Activated T-cell treated with anti-CD3 and anti-CD28 coated beads, Interleukin-2, amount 50 U/mL, for 4 hours (primary cell): ENCODE results near the gene KIZ. TPM values are rescaled to one million over a fixed set of nuclear protein-coding genes. Genes with fewer than 3 reads are reported as not detected.

Source experiments
- ATAC-seq, 2 donors: fragments of 200-7000 bp; cut with Tn5 transposase; one replicate each; pipeline ENCODE4 v1.10.0; 2021
- DNase-seq: peaks from one replicate; pipeline ENCODE4 v3.0.0-alpha.2; 2020
- H3K27me3 Mint-ChIP-seq: one replicate; pipeline ENCODE4 v1.8.0; 2021; ENCODE audit warnings: low read depth, mixed read lengths
- H3K36me3 Mint-ChIP-seq: one replicate; pipeline ENCODE4 v1.8.0; 2022; ENCODE audit warnings: mixed read lengths; ENCODE audit not compliant: insufficient read depth
- H3K4me1 Mint-ChIP-seq: one replicate; pipeline ENCODE4 v1.8.0; 2021; ENCODE audit warnings: low read depth, mixed read lengths
- H3K4me3 Mint-ChIP-seq: one replicate; pipeline ENCODE4 v1.8.0; 2021; ENCODE audit warnings: mild to moderate bottlenecking, moderate library complexity, mixed read lengths
- H3K9me3 Mint-ChIP-seq: one replicate; pipeline ENCODE4 v1.8.0; 2021; ENCODE audit warnings: mixed read lengths
- total RNA-seq, 3 donors: library from RNA; stranded (reverse); gene quantifications; one replicate each; pipeline ENCODE4 v1.2.1, GENCODE V29; 2021

KIZ gene, protein sequence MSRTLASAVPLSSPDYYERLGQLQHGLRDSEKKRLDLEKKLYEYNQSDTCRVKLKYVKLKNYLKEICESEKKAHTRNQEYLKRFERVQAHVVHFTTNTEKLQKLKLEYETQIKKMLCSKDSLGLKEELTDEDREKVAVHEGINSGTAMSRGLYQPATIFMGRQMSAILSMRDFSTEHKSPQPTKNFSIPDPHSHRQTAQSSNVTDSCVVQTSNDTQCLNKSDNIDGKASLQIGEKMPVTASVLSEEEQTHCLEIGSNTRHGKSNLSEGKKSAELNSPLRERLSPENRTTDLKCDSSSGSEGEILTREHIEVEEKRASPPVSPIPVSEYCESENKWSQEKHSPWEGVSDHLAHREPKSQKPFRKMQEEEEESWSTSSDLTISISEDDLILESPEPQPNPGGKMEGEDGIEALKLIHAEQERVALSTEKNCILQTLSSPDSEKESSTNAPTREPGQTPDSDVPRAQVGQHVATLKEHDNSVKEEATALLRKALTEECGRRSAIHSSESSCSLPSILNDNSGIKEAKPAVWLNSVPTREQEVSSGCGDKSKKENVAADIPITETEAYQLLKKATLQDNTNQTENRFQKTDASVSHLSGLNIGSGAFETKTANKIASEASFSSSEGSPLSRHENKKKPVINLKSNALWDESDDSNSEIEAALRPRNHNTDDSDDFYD
- 1 to 10 TPM; 6.7 to 7.7 (median 6.9) TPM for total RNA-seq

DNA sequence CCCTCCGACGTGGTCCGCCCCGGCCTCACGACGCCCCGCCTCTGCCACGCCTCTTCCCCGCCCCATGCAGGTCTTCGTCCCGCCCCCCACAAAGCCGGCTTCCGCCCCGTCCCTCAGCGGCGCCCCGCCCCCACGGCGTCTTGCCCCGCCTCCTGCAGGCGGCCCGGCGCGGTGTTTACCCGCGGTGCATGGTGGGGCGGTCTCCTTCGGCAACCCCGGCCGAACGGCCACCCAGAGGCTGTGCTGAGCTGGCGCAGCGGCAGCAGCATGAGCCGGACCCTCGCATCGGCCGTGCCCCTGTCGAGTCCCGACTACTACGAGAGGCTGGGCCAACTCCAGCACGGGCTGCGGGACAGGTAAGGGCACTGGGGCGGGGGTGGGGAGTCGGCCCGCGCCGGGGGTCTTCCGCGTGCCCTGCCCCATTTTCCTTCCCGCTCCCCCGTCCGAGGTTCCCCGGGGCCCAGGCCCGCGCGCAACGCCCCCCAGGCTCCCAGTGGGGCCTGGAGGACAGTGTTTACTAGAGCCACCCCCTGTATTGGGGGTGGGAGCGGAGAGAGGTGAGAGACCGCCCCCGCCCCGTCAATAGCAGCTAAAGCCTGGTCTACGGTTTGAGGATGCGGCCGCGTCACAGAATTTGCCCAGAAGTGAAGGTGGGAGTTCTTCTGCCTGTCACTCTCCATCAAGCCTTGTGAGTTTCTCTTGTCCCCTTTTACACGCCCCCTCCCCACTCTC is at the start of gene KIZ:
Gene KIZ, plus strand, starts transcription at position 234 of the 732 bp plus-strand sequence. Its CDS starts 34 bp downstream, at position 268.
- no peaks in the 10 kb centered on the region for H3K9me3 Mint-ChIP-seq
- DNase-seq (peak; percentile 98), ATAC-seq (peak; percentile 98 to 99)
- no peaks in the 10 kb centered on the region for H3K27me3 Mint-ChIP-seq
- peak within 1 kb of the TSS; percentile 84 for H3K4me3 Mint-ChIP-seq
- peaks cover 23% of the 10 kb centered on the region for H3K4me1 Mint-ChIP-seq
- H3K36me3 Mint-ChIP-seq: peaks cover 7% of the 10 kb centered on the region

DNA sequence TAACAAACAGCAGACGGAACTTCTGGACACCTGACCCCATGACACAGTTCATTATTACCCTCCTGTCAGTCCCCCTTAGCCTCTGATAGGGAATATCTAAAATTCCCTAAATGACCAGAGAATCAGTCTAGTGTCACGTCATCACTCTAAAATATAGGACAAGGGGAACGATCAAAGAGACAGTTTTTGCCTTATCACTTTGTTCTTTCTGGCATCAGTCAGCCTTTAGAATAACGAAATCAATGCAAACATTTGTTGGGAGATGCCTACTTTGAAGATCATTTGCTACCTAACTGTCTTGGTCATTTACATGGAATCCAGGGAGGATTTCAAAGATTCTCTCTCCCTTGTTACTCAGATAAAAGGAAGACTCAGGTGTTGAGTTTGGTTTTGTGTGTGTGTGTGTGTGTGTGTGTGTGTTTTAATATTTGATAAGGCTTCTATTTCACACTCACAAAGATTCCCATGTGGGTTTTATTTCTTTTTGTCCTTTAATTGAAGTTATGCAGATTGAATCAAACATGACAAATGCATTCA is 48.0 kb upstream of the KIZ start:
- Mint-ChIP-seq H3K4me1 (no peaks in the 10 kb centered on the region), H3K4me3 (no peak overlapping the region), H3K9me3 (no peaks in the 10 kb centered on the region), H3K36me3 (no peaks in the 10 kb centered on the region), H3K27me3 (peaks cover 31% of the 10 kb centered on the region)
- no peak for ATAC-seq
- DNase-seq: no peak

DNA sequence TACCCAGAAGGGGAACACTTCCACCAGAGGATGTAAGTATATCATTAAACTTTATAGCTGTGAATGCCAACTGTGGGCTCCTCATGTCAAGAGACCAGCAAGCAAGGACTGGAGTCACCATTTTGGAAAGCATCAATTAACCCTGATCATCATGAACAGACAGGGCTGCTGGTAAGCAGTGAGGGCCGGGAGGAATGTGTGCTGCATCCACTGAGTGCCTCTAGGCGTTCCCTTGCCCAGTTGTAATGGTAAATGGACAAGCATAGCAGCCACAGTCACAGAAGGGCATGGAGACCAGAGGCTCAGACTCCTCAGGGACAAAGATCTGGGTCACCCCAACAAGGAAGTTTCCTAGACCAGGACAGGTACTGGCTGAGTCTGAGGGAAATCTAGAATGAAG is 43.3 kb upstream of the KIZ start:
- Mint-ChIP-seq H3K4me1 (no peaks in the 10 kb centered on the region), H3K9me3 (no peaks in the 10 kb centered on the region)
- ATAC-seq: no peak

DNA sequence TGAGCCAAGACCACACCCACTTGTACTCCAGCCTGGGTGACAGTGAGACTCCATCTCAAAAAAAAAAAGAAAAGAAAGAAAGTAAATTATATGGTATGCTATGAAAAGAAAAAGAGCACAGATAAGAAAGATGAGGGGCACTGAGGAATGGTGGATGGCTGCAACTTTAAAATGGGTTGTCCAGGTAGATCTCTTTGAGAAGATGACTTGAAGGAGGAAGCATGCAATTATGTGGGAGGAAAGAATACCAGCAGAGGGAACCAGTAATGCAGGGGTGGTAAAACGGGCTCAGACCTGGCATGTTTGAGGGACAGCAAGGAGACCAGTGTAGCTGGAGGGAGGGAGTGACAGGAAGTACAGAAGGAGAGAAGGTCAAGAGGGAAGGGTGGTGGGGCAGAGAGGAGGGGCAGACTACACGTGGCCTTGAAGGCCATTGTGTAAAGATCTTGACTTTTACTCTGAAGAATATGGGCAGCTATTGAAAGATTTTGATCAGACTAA is 42.0 kb upstream of the KIZ start:
- Mint-ChIP-seq H3K4me1 (no peaks in the 10 kb centered on the region), H3K9me3 (no peaks in the 10 kb centered on the region), H3K4me3 (no peak overlapping the region), H3K36me3 (no peaks in the 10 kb centered on the region), H3K27me3 (peaks cover 51% of the 10 kb centered on the region)
- DNase-seq: no peak
- ATAC-seq: no peak

More for the DNA sequence above, 43.3 kb upstream of the KIZ start:
- Mint-ChIP-seq H3K27me3 (peaks cover 48% of the 10 kb centered on the region), H3K36me3 (no peaks in the 10 kb centered on the region), H3K4me3 (no peak overlapping the region)
- no peak for DNase-seq

DNA sequence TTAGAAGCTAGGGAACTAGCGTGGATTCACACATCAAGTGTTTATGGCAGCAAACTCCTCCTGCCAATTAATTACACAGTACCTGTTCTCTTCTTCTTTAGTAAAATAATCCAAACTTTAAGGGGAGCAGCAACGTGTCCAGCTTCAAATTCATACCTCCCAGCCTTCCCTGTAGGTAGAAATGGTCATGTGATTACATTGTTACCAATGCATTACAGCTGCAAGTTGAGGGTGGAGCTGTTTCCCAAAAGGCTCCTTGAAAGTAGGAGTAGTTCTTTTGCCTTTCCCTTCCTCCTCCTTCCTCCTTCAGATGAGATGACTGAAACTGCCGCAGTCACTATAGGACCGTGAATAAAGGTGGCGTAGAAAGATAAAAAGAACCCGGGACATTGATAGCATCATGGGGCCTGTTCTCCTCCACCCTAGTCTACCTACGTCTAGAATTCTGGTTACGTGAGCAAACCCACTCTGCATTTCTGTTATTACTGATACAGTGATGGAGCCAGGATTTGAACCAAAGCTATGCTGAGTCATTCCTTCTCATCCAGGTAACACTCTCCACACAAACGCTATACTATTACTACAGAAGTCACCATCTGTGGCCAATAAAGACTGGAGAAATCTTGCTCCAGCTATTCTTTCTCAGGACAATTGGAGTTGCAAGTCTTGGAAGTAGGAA is 37.9 kb upstream of the KIZ start:
- H3K36me3 Mint-ChIP-seq: no peaks in the 10 kb centered on the region
- ATAC-seq (no peak), DNase-seq (no peak)
- no peaks in the 10 kb centered on the region for H3K9me3 Mint-ChIP-seq
- H3K4me1 Mint-ChIP-seq: no peaks in the 10 kb centered on the region
- peaks cover 66% of the 10 kb centered on the region for H3K27me3 Mint-ChIP-seq
- no peak overlapping the region for H3K4me3 Mint-ChIP-seq

DNA sequence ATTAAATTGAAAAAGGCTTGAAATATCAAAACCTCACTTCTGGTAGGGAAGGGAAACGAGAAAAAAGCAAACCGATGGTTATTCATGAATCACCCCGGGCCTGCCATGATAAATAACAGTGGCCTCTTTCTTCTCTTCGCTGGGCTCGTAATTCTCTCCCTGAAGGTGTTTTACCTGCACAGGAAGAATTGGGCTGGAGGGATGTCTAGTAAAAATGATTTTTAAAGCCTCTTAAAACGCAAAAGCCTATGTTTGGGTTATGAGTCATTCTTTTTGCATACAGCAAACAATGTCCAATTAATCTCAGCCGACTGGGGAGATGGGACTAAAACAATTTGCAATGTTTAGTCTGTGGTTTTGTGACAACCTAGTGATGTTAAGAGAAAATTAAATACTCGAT is 36.5 kb upstream of the KIZ start:
- Mint-ChIP-seq H3K27me3 (peaks cover 69% of the 10 kb centered on the region), H3K4me3 (no peak overlapping the region), H3K9me3 (no peaks in the 10 kb centered on the region), H3K4me1 (no peaks in the 10 kb centered on the region), H3K36me3 (no peaks in the 10 kb centered on the region)
- no peak for ATAC-seq
- DNase-seq: no peak

DNA sequence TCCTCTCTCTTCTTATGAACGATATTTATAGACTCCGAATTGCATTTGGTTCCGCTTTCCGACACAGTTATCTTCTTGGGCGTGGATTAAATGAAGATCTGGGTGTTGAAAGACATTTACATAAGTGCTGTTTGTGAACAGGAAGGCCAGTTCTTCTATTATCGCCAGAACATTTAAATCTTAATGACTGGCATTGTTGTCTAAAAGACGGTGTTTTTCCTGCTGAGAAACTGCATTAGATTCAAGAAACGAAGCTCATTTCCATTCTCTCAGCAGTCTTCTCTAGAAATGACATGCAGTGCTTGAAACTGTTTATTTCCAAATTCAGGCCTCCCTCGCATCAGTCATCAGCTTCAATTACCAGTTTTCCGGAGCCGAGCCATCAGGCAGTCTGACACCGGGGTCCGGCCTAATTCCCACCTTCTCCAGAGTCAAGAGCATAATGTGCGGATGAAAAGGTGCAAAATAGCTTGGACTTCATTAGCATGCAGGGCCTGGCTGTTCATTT is 35.7 kb upstream of the KIZ start:
- Mint-ChIP-seq H3K4me1 (no peaks in the 10 kb centered on the region), H3K9me3 (no peaks in the 10 kb centered on the region), H3K27me3 (peaks cover 65% of the 10 kb centered on the region), H3K36me3 (no peaks in the 10 kb centered on the region), H3K4me3 (no peak overlapping the region)
- DNase-seq (no peak), ATAC-seq (no peak)

DNA sequence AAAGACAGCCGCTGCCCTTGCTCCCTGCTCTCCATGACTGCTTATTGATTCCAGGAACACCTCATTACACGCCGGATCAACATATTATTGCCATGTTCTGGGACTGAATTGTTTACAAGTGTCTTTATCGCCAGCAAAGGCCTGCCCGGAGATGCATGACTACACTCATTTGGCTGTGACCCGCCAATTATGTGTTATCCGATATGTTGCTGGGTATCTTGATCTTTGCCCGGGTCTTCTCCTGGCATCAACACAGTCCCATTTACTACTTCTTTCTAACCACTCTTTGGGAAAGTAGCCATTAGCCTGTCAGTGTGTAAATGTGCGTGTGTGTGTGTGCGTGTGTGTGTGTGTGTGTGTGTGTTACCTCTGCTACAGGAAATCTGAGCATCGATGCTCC is 35.2 kb upstream of the KIZ start:
- H3K36me3 Mint-ChIP-seq: no peaks in the 10 kb centered on the region
- DNase-seq (no peak), ATAC-seq (no peak)
- H3K27me3 Mint-ChIP-seq: peaks cover 67% of the 10 kb centered on the region
- H3K4me1 Mint-ChIP-seq: no peaks in the 10 kb centered on the region
- H3K9me3 Mint-ChIP-seq: no peaks in the 10 kb centered on the region
- H3K4me3 Mint-ChIP-seq: no peak overlapping the region

DNA sequence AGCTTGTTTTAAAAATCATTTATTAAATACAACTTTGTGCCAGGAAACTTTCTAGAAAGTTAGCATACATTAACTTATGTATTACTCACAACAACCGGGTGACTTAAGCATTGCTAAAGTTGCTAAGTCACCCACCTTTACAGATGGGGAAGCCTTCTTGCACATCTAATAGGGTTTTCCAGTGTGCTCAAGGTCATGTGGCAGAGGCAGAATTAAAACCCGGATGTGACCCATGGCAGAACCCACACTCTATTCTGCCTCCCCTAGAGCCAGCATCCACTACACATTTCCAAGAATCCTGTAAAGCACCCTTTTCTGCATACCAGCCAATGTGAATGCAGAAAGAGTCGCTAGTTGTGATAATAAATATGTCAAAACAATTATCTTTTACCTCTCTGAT is 33.1 kb upstream of the KIZ start:
- peaks cover 77% of the 10 kb centered on the region for H3K27me3 Mint-ChIP-seq
- no peak overlapping the region for H3K4me3 Mint-ChIP-seq
- H3K36me3 Mint-ChIP-seq: no peaks in the 10 kb centered on the region
- no peaks in the 10 kb centered on the region for H3K9me3 Mint-ChIP-seq
- no peaks in the 10 kb centered on the region for H3K4me1 Mint-ChIP-seq
- DNase-seq (no peak), ATAC-seq (no peak)

DNA sequence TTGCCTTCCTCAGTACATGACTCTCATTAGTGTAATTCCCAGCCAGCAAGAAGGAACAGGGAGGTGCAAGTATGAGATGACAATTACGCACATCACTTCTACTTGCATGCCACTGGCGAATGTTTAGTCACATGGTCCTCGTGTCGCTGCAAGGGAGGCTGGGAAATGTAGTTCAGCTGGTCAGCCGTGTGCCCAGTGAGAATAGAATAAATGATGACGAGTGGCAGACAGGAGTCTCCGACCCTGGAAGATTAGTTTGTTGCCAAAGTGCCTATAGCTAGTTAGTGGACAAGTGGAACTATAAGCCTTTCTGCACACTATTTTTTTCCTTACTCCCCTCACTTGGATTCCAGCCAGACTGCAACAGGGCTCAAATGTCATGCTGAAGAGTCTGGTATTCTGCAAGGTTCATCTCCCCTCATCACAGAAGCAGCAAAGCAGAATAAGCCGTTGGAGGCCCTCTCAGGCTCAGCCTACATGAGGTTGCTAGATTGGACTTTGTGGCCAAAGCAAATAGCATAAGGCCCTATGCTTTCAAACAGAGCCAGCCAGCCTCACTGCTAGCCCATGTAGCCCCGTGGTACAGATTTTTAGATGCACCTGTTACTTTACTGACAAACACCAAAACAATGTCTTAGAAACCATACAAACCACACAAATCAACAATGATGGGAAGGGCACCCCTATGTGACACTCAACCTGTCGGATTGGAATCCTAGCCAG is 29.4 kb upstream of the KIZ start:
- Mint-ChIP-seq H3K36me3 (no peaks in the 10 kb centered on the region), H3K4me1 (peaks cover 18% of the 10 kb centered on the region), H3K4me3 (no peak overlapping the region), H3K27me3 (peaks cover 80% of the 10 kb centered on the region), H3K9me3 (no peaks in the 10 kb centered on the region)
- DNase-seq: no peak
- ATAC-seq: peak in 1 of 2 donors; percentile 25

DNA sequence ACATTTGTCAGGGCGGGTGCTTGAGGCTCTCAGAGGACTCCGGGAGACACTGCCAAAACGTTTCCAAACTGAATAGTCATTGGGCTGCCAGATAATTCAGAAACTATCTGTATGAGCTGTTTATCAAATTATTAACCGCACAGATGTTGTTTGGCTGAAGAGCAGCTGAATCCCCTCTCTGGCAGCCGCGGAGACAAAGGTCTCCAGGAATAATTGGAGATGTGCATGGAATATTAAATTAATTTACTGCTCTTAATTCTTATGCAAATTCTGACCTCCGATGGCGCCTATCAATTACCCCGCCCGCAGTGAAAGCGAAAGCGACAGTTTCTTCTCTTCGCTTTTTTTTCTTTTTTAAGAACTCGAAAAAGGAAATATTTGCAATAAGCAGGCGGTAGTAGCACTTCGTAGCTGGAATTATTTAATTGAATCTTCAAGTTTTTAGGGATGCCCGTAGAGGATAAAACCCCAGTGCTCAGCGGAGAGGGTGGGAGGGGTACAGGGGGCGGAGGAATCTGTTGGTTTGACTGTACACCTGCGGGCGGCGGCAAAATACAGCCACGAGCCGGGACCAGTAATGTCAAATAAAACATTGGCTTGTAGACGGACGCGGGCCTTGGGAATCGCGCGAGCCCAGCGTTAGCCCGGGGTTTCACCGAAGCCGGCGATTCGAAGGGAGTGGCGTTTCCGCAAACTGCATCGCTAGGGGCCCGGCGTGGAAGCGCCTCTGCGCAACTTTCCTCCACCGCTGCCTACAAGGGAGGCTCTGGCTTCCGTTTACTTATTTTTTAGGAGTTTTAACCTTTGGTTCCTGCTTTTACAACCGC is 25.9 kb upstream of the KIZ start:
- H3K4me1 Mint-ChIP-seq: peaks cover 37% of the 10 kb centered on the region
- peak; percentile 20 for DNase-seq
- no peaks in the 10 kb centered on the region for H3K9me3 Mint-ChIP-seq
- no peaks in the 10 kb centered on the region for H3K36me3 Mint-ChIP-seq
- peak overlapping the region; percentile 83 for H3K4me3 Mint-ChIP-seq
- ATAC-seq: peak in 1 of 2 donors; percentile 42
- H3K27me3 Mint-ChIP-seq: peaks cover 88% of the 10 kb centered on the region

DNA sequence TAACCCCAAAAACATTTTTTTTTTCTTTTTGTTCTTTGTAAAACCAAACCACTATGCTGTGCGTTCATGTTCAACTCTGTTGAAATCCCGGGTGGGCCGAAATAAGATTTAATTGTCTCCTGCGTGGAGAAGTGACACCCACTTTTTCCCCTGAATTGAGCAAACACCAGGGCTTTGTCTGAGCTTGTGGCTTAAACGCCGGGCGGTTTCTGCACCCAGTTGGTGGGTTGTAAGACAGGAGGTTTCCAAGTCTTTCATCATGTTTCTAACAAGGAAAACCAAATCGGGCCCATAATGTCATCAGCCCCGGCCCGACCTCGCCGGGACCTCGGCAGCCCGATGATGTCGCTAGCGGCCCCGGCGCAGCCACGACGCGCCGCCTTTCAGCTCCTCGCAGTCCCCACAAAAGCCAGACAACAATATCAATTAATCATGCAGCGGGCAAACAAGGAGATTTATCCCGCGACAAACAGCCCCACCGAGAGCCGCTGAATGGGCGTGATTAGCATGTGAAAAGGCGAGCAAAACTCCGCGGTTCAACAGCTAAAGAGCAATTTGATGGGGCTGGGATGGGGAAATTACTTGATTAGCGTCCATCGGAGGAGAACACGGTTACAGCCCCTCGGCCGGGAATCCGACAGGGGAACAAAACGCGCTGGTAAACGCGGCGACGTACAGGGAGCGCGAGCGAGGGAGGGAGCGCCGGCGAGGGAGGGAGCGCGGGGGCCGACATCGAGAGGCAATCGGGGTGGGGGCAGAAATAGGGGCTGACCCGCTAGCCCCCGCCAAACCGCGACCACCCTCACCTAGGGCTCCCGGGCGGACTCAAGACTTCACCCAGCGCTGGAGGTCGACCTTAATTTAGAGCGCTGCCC is 25.1 kb upstream of the KIZ start:
- no peaks in the 10 kb centered on the region for H3K36me3 Mint-ChIP-seq
- no peaks in the 10 kb centered on the region for H3K9me3 Mint-ChIP-seq
- no peak for DNase-seq
- peak overlapping the region; percentile 83 for H3K4me3 Mint-ChIP-seq
- peaks cover 37% of the 10 kb centered on the region for H3K4me1 Mint-ChIP-seq
- H3K27me3 Mint-ChIP-seq: peaks cover 88% of the 10 kb centered on the region
- ATAC-seq: no peak
